Upper lobe of left lung (tissue), 4 donors: Measurements from ENCODE around the gene FIBCD1.

Experiments used
- CTCF ChIP-seq, 6 experiments: fragments of 450-650 bp in 4 of 6; fragments of 200-600 bp in 2 of 6; sonication (generic) in 2 of 6; IDR thresholded peaks; one replicate each; pipeline ENCODE4 v1.5.1; 2016 to 2019; ENCODE audit warnings: antibody characterized with exemption in 6 of 6
- POLR2A ChIP-seq, 4 donors: fragments of 450-650 bp; IDR thresholded peaks; one replicate each; pipeline ENCODE4 v1.5.1; 2016 to 2017; ENCODE audit warnings: antibody characterized with exemption in 4 of 4, mild to moderate bottlenecking in 2 of 4
- POLR2AphosphoS5 ChIP-seq, 2 donors: sonication (generic); formaldehyde crosslinking; IDR thresholded peaks; one replicate each; pipeline ENCODE4 v1.5.1; 2017; ENCODE audit warnings: antibody characterized with exemption in 2 of 2

GRCh38 chr9:130946766-130947617 lies 7.9 kb upstream of the FIBCD1 start:
- TF ChIP-seq CTCF (IDR thresholded peaks at IDR 0.05) = no peak
- TF ChIP-seq POLR2AphosphoS5 (IDR thresholded peaks at IDR 0.05) = no peak
- no peak for TF ChIP-seq POLR2A (IDR thresholded peaks at IDR 0.05)
